Large intestine (tissue), 3 donors: ENCODE data around the gene EIF4G2. TPM values are rescaled to one million over a fixed set of nuclear protein-coding genes. Genes with fewer than 3 reads are reported as not detected.
A peak's percentile ranks its signal among the peaks of the same experiment; 100 is the strongest.

Experiments used
- DNase-seq, 2 donors: peaks; one replicate each; pipeline versions ENCODE4 v3.0.0 to v3.0.0-alpha.2; 2013
- H3K27ac ChIP-seq: one replicate; pipeline ENCODE4 v1.5.1; 2013; ENCODE audit warnings: low read length
- H3K27me3 ChIP-seq: 2 replicates; pipeline ENCODE4 v1.6.1; 2013; ENCODE audit warnings: low read length; ENCODE audit not compliant: control insufficient read depth, insufficient read depth
- H3K36me3 ChIP-seq: 2 replicates; pipeline ENCODE4 v1.6.1; 2013; ENCODE audit warnings: low read length; ENCODE audit not compliant: control insufficient read depth, insufficient read depth
- H3K4me1 ChIP-seq: one replicate; pipeline ENCODE4 v1.6.1; 2013; ENCODE audit warnings: low read length; ENCODE audit not compliant: control insufficient read depth, insufficient read depth
- H3K4me3 ChIP-seq: one replicate; pipeline ENCODE4 v1.5.1; 2013; ENCODE audit warnings: low read length
- H3K9me3 ChIP-seq: one replicate; pipeline ENCODE4 v1.6.1; 2013; ENCODE audit warnings: mild to moderate bottlenecking, low read depth, low read length, moderate library complexity; ENCODE audit not compliant: control insufficient read depth
- WGBS: methylation state at CpG from one replicate; pipeline ENCODE4 v1.1.5; 2013; ENCODE audit warnings: low lambda C conversion rate; ENCODE audit not compliant: insufficient coverage; 5-methylcytosine and 5-hydroxymethylcytosine counted together
- polyA plus RNA-seq: library from polyadenylated mRNA; unstranded; fragments of 120-200 nt; gene quantifications from one replicate; pipeline ENCODE4 v1.2.1, GENCODE V29; 2013

EIF4G2 gene
- polyA plus RNA-seq, 1 donor, result 475 TPM

- no peak overlapping the region for H3K27ac ChIP-seq
- DNase-seq, result no peak
- no peaks in the 10 kb centered on the region for H3K27me3 ChIP-seq
- no CpG with 5 or more reads among the region's 3 CpGs for WGBS
- no peaks in the 10 kb centered on the region for H3K4me1 ChIP-seq
- H3K9me3 ChIP-seq, result no peaks in the 10 kb centered on the region
- H3K4me3 ChIP-seq, result no peak overlapping the region
- peaks cover 67% of the 10 kb centered on the region for H3K36me3 ChIP-seq
Measured at GRCh38 chr11:10797531-10797930, 11.2 kb downstream of the EIF4G2 start.

GRCh38 chr11:10797001-10797400, 11.7 kb downstream of the EIF4G2 start:
- H3K9me3 ChIP-seq, result no peaks in the 10 kb centered on the region
- no peaks in the 10 kb centered on the region for H3K4me1 ChIP-seq
- no peaks in the 10 kb centered on the region for H3K27me3 ChIP-seq
- no peak overlapping the region for H3K27ac ChIP-seq
- no peak for DNase-seq
- no peak overlapping the region for H3K4me3 ChIP-seq
- no CpG with 5 or more reads among the region's 2 CpGs for WGBS
- peaks cover 62% of the 10 kb centered on the region for H3K36me3 ChIP-seq

- no peak for DNase-seq
- Histone ChIP-seq H3K27me3 (no peaks in the 10 kb centered on the region), H3K36me3 (peaks cover 54% of the 10 kb centered on the region), H3K9me3 (no peaks in the 10 kb centered on the region), H3K4me3 (no peak overlapping the region), H3K4me1 (no peaks in the 10 kb centered on the region), H3K27ac (no peak overlapping the region)
- WGBS, result no CpG with 5 or more reads among the region's 2 CpGs
Measured at GRCh38 chr11:10796191-10796590, 12.5 kb downstream of the EIF4G2 start.

- Histone ChIP-seq H3K27ac (no peak overlapping the region), H3K27me3 (no peaks in the 10 kb centered on the region), H3K36me3 (peaks cover 30% of the 10 kb centered on the region), H3K9me3 (no peaks in the 10 kb centered on the region), H3K4me1 (no peaks in the 10 kb centered on the region), H3K4me3 (no peak overlapping the region)
- no peak for DNase-seq
- 46% methylated on average over 3 of the region's 11 CpGs for WGBS
Measured at GRCh38 chr11:10793470-10794255, 15.1 kb downstream of the EIF4G2 start.

GRCh38 chr11:10792385-10793068, 16.2 kb downstream of the EIF4G2 start:
- Histone ChIP-seq H3K4me3 (no peak overlapping the region), H3K36me3 (peaks cover 19% of the 10 kb centered on the region), H3K27me3 (no peaks in the 10 kb centered on the region), H3K4me1 (no peaks in the 10 kb centered on the region), H3K9me3 (no peaks in the 10 kb centered on the region), H3K27ac (no peak overlapping the region)
- peak; percentile 73 to 75 for DNase-seq
- no CpG with 5 or more reads among the region's 24 CpGs for WGBS

- Histone ChIP-seq H3K4me3 (no peak overlapping the region), H3K27ac (no peak overlapping the region), H3K9me3 (no peaks in the 10 kb centered on the region), H3K27me3 (no peaks in the 10 kb centered on the region), H3K36me3 (no peaks in the 10 kb centered on the region), H3K4me1 (no peaks in the 10 kb centered on the region)
- DNase-seq, result no peak
- WGBS, result no CpG with 5 or more reads among the region's 5 CpGs
Measured at GRCh38 chr11:10786451-10786850, 22.3 kb downstream of the EIF4G2 start.

GRCh38 chr11:10785146-10785474, 23.6 kb downstream of the EIF4G2 start:
- Histone ChIP-seq H3K9me3 (no peaks in the 10 kb centered on the region), H3K4me1 (no peaks in the 10 kb centered on the region), H3K27ac (no peak overlapping the region), H3K36me3 (peaks cover 3% of the 10 kb centered on the region), H3K27me3 (no peaks in the 10 kb centered on the region), H3K4me3 (no peak overlapping the region)
- WGBS, result no CpG with 5 or more reads among the region's 4 CpGs
- DNase-seq, result no peak

GRCh38 chr11:10784232-10785145, 24.2 kb downstream of the EIF4G2 start:
- H3K4me1 ChIP-seq, result no peaks in the 10 kb centered on the region
- no peaks in the 10 kb centered on the region for H3K27me3 ChIP-seq
- no peak overlapping the region for H3K27ac ChIP-seq
- H3K4me3 ChIP-seq, result no peak overlapping the region
- WGBS, result no CpG with 5 or more reads among the region's 10 CpGs
- no peak for DNase-seq
- peaks cover 6% of the 10 kb centered on the region for H3K36me3 ChIP-seq
- H3K9me3 ChIP-seq, result no peaks in the 10 kb centered on the region

- DNase-seq, result no peak
- H3K36me3 ChIP-seq, result peaks cover 43% of the 10 kb centered on the region
- no peaks in the 10 kb centered on the region for H3K9me3 ChIP-seq
- no CpG with 5 or more reads among the region's 2 CpGs for WGBS
- H3K27me3 ChIP-seq, result no peaks in the 10 kb centered on the region
- no peak overlapping the region for H3K4me3 ChIP-seq
- no peaks in the 10 kb centered on the region for H3K4me1 ChIP-seq
- no peak overlapping the region for H3K27ac ChIP-seq
Measured at GRCh38 chr11:10780040-10780439, 28.7 kb downstream of the EIF4G2 start.

GRCh38 chr11:10779086-10779485, 29.6 kb downstream of the EIF4G2 start:
- no peak for DNase-seq
- Histone ChIP-seq H3K4me3 (no peak overlapping the region), H3K27me3 (no peaks in the 10 kb centered on the region), H3K9me3 (no peaks in the 10 kb centered on the region), H3K36me3 (peaks cover 53% of the 10 kb centered on the region), H3K27ac (no peak overlapping the region), H3K4me1 (no peaks in the 10 kb centered on the region)
- WGBS, result no CpG with 5 or more reads among the region's 1 CpG
